Activated CD8-positive, alpha-beta T cell treated with anti-CD3 and anti-CD28 coated beads for 36 hours (primary cell): ENCODE data around the gene LPP. TPM values are rescaled to one million over a fixed set of nuclear protein-coding genes. Genes with fewer than 3 reads are reported as not detected.

Experiments used
- ATAC-seq: fragments of 200-7000 bp; cut with Tn5 transposase; one replicate; pipeline ENCODE4 v1.10.0; 2021; ENCODE audit warnings: mild to moderate bottlenecking, moderate library complexity
- CTCF ChIA-PET: fragments of 350-600 bp; sonication (Branson Sonifier 250); formaldehyde crosslinking; loops from one replicate; lab custom pipeline; 2021; ENCODE audit warnings: antibody characterized with exemption; lab: Charles Lee
- POLR2A ChIA-PET: fragments of 350-600 bp; sonication (Branson Sonifier 250); formaldehyde crosslinking; loops from one replicate; lab custom pipeline; 2021; ENCODE audit warnings: antibody characterized with exemption; lab: Charles Lee
- DNase-seq: peaks from one replicate; pipeline ENCODE4 v3.0.0-alpha.2; 2020
- H3K27ac Mint-ChIP-seq: one replicate; pipeline ENCODE4 v1.8.0; 2021; ENCODE audit warnings: mild to moderate bottlenecking, mixed read lengths
- H3K27me3 Mint-ChIP-seq: one replicate; pipeline ENCODE4 v1.8.0; 2021; ENCODE audit warnings: mixed read lengths
- H3K36me3 Mint-ChIP-seq: one replicate; pipeline ENCODE4 v1.8.0; 2021; ENCODE audit warnings: low read depth, mixed read lengths
- H3K4me1 Mint-ChIP-seq: one replicate; pipeline ENCODE4 v1.8.0; 2021; ENCODE audit warnings: low read depth, mixed read lengths
- H3K4me3 Mint-ChIP-seq: one replicate; pipeline ENCODE4 v1.8.0; 2021; ENCODE audit warnings: mild to moderate bottlenecking, moderate library complexity, mixed read lengths
- H3K9me3 Mint-ChIP-seq: one replicate; pipeline ENCODE4 v1.8.0; 2021; ENCODE audit warnings: mixed read lengths
- intact Hi-C: fragments of 100-400 bp; cut with micrococcal nuclease; formaldehyde crosslinking; loops from one replicate; pipeline ENCODE4 v1.10.0; 2022
- total RNA-seq, 2 experiments: library from RNA; stranded (reverse); gene quantifications; one replicate each; pipeline ENCODE4 v1.2.3, GENCODE V29; 2021
- TF ChIP-seq, protein P1 (sequence below): fragments of 200-600 bp; IDR thresholded peaks from one replicate; pipeline ENCODE4 v1.8.0; 2022; ENCODE audit warnings: antibody characterized with exemption, mild to moderate bottlenecking

The LPP gene
- total RNA-seq, 2 experiments from 2014 or later, result 16.4 to 22.6 TPM

DNA sequence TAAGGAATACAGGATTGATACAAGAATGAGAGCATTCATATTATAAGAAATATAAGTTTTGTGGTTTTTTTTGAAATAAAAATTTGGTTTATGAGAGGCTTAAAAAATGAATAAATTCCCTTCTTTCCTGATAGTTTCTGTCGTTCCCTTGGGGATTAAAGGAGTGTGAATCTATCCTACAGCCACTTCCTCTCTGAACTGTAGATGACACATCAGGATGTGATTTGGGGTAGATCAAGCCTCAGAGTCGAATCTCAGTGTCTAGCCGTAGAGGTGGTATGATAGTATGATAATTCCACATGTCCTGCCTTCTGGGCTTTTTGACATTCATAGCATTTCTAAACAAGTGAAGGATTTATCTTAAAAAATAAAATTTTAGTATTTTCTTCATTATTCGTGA lies 343.1 kb downstream of the LPP start:
- ATAC-seq (no peak), DNase-seq (no peak)
- Mint-ChIP-seq H3K9me3 (no peaks in the 10 kb centered on the region), H3K4me3 (no peak overlapping the region), H3K36me3 (peaks cover 3% of the 10 kb centered on the region), H3K4me1 (no peaks in the 10 kb centered on the region), H3K27me3 (no peaks in the 10 kb centered on the region), H3K27ac (no peak overlapping the region)
- CTCF ChIA-PET, result interaction anchor here (1.0 kb wide), 2 partner anchors 10 to 16 kb away, joined by 3 read pairs; no protein-coding TSS in a partner anchor
- POLR2A ChIA-PET, result no interaction called here
- TF ChIP-seq, protein P1, sequence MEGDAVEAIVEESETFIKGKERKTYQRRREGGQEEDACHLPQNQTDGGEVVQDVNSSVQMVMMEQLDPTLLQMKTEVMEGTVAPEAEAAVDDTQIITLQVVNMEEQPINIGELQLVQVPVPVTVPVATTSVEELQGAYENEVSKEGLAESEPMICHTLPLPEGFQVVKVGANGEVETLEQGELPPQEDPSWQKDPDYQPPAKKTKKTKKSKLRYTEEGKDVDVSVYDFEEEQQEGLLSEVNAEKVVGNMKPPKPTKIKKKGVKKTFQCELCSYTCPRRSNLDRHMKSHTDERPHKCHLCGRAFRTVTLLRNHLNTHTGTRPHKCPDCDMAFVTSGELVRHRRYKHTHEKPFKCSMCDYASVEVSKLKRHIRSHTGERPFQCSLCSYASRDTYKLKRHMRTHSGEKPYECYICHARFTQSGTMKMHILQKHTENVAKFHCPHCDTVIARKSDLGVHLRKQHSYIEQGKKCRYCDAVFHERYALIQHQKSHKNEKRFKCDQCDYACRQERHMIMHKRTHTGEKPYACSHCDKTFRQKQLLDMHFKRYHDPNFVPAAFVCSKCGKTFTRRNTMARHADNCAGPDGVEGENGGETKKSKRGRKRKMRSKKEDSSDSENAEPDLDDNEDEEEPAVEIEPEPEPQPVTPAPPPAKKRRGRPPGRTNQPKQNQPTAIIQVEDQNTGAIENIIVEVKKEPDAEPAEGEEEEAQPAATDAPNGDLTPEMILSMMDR, result no peak
- intact Hi-C loops, result no loop called here

DNA sequence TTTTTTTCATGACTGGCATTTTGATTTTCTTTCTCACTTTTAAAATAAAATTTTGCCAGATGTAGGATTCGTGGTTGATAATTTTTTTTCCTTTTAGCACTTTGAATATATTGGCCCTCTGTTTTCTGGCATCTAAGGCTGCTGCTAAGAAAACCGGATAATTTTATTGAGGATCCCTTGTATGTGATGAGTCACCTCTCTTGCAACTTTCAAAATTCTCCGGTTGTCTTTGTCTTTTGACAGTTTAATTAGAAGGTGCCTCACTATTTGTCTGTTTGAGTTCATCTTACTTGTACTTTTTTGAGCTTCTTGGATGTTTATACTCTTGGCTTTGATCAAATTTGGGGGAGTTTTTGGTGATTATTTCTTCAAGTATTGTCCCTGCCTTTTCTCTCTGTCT lies 349.7 kb downstream of the LPP start:
- no peak overlapping the region for H3K4me3 Mint-ChIP-seq

DNA sequence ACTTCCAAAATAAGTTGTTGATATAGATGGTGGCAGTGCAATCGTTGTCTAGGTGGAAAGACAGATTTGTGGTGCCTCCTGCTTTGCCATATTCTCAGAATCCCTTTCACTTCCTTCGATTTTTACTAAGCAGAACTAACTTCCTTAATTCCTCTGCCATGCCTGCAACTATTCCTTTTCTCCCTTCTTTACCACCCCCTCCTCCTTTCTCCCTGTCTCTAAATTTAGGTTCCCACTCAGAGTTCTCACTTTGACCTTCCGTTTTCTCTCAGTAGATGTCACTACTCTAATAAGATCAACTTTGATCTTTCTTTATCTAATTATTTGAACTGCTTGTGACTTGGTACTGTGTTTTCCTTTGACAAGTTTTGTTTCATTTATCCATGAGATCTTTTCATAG lies 351.2 kb downstream of the LPP start:
- Mint-ChIP-seq H3K36me3 (peaks cover 22% of the 10 kb centered on the region), H3K27ac (no peak overlapping the region), H3K4me1 (peaks cover 12% of the 10 kb centered on the region), H3K4me3 (no peak overlapping the region), H3K27me3 (no peaks in the 10 kb centered on the region), H3K9me3 (peaks cover 20% of the 10 kb centered on the region)
- DNase-seq, result no peak
- ChIA-PET POLR2A (interaction anchor here (0.7 kb wide), 1 partner anchor 308 kb away, joined by 3 read pairs; no protein-coding TSS in a partner anchor), CTCF (no interaction called here)
- TF ChIP-seq, protein P1, result no peak
- ATAC-seq, result no peak
- intact Hi-C loops, result no loop called here

More for the DNA sequence above, 349.7 kb downstream of the LPP start:
- Mint-ChIP-seq H3K27me3 (no peaks in the 10 kb centered on the region), H3K27ac (no peak overlapping the region), H3K36me3 (peaks cover 22% of the 10 kb centered on the region), H3K9me3 (peaks cover 20% of the 10 kb centered on the region), H3K4me1 (peaks cover 12% of the 10 kb centered on the region)
- ChIA-PET POLR2A (no interaction called here), CTCF (no interaction called here)
- intact Hi-C loops, result no loop called here
- TF ChIP-seq, protein P1, result no peak
- no peak for DNase-seq
- no peak for ATAC-seq

DNA sequence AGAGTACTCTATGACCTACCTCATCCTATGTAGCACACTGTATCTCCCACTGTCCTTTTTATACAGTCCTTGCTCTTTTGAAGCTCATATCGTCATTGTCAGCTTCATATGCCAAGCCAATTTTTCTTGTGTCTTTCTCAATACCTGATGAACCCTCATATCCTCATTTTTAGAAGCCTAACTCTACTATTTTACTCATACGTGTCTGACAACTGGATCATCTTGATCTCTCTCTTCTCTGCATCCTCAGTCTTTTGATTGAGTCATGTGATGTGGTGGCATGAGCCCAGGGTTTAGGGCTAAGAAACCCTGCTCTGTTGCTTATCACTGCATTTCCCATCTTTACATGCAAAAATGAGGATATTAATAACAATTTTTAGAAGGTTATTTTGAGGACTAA lies 352.0 kb downstream of the LPP start:
- H3K4me1 Mint-ChIP-seq, result peaks cover 12% of the 10 kb centered on the region
- H3K27ac Mint-ChIP-seq, result no peak overlapping the region
- ChIA-PET CTCF (no interaction called here), POLR2A (no interaction called here)
- TF ChIP-seq, protein P1, result no peak
- no peaks in the 10 kb centered on the region for H3K27me3 Mint-ChIP-seq
- intact Hi-C loops, result no loop called here
- H3K9me3 Mint-ChIP-seq, result peaks cover 20% of the 10 kb centered on the region
- H3K36me3 Mint-ChIP-seq, result peaks cover 25% of the 10 kb centered on the region
- DNase-seq (no peak), ATAC-seq (no peak)
- H3K4me3 Mint-ChIP-seq, result no peak overlapping the region

DNA sequence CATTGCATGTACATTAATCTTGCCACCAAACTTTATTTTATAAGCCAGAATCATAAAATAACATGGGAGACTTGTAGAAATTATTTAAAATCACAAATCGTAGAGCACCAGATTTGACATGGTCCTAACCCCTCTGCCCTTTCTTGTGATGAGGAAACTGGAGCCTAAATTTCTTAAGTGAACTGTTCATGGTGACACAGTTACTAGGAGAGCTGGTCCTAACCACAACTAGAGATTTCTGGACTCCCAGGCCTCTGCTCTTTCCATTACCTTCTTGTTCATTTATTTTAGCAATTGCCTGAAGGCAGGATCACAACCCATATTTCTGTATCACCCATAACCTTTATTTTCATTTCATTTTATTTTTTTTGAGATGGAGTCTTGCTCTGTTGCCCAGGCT lies 352.5 kb downstream of the LPP start:
- CTCF ChIA-PET, result interaction anchor here (1.4 kb wide), 1 partner anchor 9 kb away, joined by 3 read pairs; no protein-coding TSS in a partner anchor
- no peaks in the 10 kb centered on the region for H3K27me3 Mint-ChIP-seq

More for the DNA sequence above, 352.5 kb downstream of the LPP start:
- H3K27ac Mint-ChIP-seq, result no peak overlapping the region
- no peak overlapping the region for H3K4me3 Mint-ChIP-seq
- H3K9me3 Mint-ChIP-seq, result peaks cover 20% of the 10 kb centered on the region
- TF ChIP-seq, protein P1, result no peak
- ATAC-seq, result no peak
- intact Hi-C loops, result no loop called here
- POLR2A ChIA-PET, result no interaction called here
- DNase-seq, result no peak
- peaks cover 25% of the 10 kb centered on the region for H3K36me3 Mint-ChIP-seq
- H3K4me1 Mint-ChIP-seq, result peaks cover 12% of the 10 kb centered on the region
